ENCODE data around the gene KLF6. TPM values are rescaled to one million over a fixed set of nuclear protein-coding genes. Genes with fewer than 3 reads are reported as not detected.

The KLF6 gene
- total RNA-seq, 1 donor from 2014 or later: 474 TPM

DNA sequence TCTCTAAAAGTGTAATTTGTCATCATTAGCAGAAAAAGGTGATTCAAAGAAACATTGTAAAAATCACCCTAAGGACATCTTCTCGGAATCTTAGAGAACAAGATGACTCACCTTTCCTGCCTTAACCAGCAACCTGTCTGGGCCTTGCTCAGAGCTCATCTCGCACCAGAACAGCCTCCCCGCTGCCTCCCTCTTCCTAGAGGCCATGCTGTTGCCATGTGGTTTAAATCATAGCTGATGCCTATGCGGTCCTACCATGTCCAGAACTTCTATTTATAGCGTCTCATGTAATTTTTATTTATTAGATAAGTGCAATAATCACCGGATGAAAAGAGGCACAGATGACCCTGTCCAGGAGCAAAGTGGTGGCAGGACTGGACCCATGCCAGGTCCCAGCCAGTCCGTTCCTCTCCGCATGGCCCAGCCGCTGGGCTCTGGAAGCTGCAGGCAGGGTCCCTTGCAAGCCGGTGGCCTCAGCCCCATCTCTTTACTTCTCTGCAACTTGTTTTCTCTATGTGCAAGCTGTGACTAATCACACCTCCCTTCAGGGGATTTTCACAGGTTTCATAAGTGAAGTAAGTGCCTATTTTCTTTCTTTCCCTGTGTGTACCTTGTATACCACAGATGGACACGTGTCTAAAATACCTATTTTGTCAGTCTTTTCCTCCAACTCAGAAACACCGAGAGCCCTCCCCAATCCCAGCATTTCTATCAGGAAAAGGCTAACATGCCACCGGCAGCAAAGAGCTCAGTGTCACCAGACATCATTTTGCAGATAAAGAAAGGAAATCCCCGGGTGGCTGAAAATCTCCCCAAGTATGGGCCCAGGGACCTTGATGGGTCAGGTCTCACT is 27.1 kb downstream of the KLF6 start:
- DNase-seq (ENCODE audit: low spot score): no peak

DNA sequence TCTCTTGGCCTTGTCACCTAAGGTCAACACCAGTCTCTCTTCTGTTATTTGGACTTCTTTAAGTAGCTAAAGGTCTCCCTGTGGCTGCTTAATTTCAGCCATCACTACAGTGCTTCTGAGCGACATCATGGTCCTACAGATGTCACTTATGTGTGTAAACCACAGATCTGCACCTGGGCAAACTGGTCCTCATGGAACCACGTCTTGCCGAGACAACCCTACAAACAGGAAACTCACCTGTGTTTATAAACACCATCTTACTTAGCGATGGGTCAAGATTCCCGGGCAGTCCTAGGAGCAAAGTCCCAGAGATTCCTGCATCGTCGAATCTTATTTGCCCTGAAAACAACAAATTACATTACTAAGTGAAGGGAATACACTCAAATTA is 27.8 kb downstream of the KLF6 start:
- DNase-seq (ENCODE audit: low spot score): no peak

DNA sequence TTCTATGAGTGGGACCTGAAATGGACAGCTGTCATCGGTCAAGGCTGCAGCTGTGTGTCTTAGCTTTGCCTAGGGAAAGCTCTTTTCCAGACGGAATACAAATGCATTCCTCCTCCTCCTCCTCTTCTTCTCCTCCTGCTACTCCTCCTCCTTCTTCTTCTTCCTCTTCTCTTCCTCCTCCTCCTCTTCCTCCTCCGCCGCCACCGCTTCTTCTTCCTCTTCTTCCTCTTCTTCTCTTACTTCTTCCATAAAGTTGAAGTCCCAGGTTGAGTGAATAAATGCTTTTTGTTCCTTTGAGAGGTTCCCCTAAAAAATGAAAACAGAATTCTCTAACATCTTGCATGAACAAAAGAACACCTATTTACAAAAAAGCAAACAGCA is 28.7 kb downstream of the KLF6 start:
- DNase-seq (ENCODE audit: low spot score): no peak

DNA sequence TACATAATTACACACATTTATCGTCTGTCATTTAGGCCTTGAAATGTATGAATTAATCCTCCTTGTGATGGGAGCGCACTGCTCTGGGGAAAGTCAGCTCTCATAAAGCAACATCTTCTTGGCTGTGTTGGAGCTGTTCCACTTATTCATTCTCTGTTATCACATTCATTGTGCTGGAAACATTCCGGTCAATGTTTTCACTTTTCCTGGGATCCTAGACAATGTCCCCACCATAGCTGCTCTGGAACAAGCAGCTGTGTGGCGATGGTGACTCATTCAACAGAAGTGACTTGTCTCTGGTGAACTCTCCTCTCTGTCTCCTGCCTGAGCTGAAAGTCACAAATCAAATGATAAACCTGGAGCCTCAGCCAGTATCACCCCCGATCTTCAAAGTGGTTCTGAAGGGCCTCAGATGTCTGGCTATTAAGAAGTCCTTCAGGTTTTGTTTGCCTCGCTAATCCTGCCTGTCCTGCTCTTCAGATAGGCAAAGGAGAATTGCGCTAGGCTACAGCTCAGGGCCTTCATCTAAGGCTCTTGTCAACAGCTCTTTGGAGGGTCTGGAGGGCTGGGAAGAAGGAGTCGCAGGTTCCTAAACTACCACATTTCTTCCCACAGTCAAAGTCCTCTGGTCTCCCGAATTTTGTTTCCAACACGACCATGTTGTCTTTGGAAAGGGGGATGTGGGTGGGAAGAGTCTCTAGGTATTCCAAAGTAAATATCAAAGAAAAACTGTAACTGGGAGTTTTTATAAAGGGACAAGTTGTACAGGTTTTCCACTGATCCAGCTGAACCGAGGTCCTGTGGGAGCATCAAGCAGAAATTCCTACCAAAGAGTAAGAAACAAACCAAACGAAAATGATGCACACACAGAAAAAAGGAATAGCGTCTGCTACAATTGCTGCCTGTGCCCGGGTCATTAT is 29.3 kb downstream of the KLF6 start:
- DNase-seq (ENCODE audit: low spot score): no peak

DNA sequence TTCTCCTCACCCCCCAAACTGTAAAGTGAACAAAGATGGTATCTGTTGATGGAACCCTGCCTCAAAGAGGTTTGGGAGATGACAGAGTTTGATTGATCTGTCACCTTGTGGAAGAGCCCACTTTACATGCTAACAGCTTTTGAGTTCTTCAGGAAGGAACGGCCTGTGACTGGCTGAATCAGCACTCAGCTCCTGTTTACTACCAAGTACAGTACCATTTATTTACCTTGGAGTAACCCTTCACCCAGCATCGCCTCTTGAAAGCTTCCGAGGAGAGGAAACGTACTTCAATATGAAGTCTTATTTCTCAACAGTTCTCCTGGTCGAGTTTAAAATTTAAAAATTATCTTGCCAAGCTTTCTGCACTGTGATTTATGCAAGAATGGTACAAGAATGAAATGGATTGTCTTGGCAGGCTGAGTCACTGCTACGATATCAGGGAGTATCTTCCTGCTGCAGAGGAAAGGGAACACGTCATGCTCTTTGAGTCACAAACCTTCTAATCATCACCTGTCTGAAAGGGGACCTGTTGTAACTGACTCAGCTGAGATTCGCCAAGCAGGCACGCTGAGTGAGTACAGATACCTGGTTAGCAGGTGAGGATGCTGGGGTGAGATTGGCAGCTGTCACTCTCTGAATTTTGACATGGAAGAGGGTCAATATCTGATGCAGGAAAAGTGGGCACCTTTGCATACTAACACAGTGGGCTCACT is 30.1 kb downstream of the KLF6 start:
- DNase-seq (ENCODE audit: low spot score): no peak

DNA sequence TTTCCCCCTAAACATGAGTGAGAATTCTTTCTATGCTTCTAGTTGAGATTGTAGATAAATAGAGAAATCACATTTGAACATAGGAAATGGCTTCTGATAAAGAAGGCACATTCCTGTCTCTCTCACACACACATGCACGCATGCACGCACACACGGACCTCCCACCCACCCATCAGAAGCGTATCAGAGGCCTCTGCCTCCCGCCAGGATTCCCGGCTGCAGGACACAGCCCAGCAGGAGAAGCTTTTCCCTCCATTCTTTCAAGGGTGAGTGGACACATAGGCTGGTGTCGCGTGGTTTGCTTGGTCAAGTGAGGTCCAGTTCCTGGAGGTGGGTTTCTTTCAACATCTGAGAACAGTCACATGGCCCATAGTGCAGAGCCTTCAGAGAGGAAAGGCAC is 34.2 kb downstream of the KLF6 start:
- DNase-seq (ENCODE audit: low spot score): no peak

DNA sequence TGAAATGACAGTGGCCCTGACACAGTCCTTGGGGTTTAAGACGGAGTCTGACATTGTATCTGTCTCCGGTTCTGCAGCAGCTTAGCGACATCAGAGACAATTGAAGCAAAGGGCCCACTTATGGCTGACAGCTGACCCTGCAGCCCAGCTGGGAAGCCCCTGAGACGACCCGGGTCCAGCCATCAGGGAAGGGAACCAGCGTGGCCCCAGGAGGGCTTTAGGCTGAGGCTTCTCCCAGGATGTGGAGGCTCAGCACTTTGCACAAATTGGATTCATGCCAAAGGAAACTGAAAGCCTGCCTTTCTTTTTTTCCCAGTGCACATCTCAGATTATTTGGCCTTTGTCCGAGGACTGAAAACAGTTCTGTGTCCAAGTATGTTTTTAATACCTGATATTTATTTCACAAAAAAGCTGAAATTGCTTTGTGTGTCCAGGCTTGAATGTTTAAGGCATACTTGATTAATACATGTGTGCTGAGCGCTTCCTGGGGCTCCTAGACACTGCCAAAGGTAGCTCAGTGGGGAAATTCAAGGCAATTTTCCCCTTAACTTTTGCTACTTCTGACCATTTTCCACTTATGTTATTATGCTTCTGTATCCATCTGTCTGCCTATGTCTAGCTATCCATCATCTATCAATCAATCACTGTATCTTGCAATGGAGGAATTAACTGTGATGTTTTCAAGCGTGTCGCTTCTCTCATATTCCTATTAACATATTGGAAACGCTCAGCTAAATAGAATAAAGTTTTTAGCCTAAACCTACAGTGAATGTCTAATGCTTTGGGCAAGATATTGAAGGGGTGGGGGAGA is 34.8 kb downstream of the KLF6 start:
- no peak for DNase-seq (ENCODE audit: low spot score)

DNA sequence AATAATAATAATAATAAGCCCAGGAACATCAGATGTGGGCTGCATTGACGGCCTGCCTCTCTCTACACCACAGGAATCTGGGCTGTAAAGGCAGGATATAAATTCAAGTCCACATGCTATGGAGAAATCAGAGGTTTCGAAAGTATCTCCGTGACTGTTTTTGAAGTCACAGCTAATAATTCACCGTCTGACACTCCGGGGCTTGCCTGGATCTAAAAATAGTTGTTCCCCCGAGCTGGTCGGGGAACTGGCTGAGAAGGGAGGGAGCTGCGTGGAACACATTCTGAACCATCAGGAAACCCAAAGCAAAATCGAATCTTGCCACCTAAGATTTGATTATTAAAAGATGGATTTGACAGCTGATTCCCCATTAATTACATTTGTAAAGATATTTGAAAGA is 35.4 kb downstream of the KLF6 start:
- DNase-seq (ENCODE audit: low spot score): no peak

DNA sequence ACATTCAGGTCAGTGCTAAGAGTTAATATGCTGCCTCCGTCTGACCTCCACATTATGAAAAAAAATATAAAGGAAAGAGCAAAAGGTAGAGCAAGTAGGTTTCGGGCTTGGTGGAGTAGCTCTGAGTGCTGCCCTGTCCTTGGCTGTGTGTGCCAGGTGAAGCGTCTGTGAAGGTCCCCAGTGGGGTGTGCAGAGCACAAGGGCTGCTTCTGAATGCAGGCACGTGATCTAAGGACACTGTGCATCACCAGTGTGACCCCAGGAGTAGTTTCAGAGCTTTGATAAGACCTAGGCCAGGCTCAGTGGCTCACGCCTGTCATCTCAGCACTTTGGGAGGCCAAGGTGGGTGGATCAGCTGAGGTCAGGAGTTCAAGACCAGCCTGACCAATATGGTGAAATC is 36.0 kb downstream of the KLF6 start:
- DNase-seq (ENCODE audit: low spot score): no peak

DNA sequence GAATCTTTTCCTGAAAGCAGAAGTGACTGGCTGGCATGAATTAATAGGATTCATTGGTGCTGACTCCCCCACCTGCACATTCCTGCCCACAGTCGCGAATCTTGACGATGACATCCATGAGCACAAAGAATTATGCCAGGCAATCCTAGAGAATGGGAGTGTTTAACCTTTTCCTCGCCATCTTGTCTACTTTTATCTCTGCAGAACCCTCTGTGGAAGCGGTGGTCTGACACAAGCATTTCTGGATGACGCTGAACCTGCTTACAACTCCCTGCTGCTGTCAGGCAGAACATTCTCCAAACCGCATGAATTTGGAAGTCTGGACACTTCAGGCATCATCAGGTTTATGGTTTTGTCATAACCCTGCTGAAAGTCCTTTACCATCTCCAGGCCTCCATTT is 36.5 kb downstream of the KLF6 start:
- no peak for DNase-seq (ENCODE audit: low spot score)

DNA sequence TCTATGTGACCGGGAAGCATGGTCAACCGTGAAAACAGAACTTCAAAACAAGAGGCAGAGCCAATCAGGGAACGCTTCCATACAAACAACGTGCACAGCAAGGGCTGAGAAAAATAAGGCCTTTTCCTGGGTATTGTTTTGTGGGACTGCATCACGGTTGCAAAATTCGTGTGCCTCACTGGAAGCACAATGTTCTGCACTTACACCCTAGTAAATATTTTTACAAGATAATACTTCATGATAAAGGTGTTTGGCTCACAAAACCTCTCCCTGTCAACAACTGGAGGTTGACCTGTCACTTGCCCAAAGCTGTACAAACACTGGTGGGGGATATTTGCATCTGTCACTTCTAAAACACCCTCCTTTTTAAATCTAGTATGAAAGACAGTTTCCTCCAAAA is 37.0 kb downstream of the KLF6 start:
- no peak for DNase-seq (ENCODE audit: low spot score)

DNA sequence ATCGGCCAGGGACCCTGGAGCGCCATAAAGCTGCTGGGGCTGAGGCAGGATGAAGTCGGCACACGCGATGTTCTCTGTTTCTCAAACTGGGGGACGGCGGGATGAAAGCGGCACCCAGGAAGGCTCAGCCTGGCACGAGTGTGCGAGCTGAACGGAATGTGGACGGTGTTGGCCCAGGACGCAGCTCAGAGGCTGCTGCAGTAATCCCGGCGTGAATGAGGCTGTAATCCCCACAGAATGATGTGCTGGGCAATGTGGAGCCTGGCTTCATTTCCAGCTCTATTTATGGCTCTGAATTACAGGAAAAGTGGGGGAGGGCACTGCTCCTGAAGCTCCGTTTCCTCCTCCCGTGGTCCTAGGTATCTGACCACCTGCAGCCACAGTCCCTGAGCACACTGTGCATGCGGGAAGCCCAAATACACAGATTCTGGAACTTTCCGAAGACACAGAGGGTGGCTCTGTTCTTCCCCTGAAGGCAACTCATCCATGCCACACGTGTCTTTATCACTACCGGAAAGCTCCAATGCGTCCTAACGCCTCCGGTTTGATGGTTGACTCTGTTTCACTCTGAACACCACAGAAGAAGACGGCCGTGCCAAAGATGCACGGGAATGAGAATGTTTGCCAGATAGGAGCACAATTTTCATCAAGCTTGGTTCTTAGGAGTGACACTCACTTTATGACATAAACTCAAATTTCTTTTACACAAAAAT is 37.6 kb downstream of the KLF6 start:
- no peak for DNase-seq (ENCODE audit: low spot score)

DNA sequence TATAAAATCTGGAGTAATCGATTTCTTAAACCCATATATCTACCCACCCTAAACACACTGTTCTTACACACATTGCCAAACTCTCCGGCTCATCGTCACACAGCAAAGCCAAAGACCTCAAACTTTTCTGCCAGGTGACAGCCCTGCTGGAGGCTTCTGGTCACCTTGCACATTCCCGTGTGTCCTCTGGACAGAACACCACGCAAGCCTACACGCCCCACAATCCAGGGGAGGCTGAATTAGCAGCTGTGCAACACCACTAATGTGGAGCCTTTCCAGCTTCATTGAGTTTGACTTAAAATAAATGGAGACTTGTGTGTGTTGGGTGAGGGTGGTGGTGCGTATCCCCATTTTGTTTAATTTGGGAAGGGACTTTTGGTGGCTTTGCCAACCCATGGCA is 38.4 kb downstream of the KLF6 start:
- DNase-seq (ENCODE audit: low spot score): no peak

DNA sequence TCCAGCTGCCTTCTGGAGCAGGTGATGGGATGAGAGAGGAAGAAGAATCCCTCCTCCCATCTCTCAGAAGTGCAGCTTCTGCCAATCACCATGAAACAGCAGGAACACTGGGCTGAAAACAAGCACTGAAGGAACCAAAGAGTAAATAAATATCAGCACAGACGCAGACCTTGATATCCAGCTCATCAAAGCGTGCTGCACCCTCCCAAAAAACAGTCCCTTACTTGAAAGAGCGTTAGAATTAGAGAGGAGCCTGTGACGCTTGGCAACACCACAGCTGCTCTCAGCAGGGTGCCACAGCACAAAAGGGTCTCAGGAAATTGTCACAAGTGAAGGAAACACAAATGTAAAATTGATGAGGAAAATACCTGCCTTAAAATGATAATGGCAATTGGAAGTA is 39.5 kb downstream of the KLF6 start:
- DNase-seq (ENCODE audit: low spot score): no peak

DNA sequence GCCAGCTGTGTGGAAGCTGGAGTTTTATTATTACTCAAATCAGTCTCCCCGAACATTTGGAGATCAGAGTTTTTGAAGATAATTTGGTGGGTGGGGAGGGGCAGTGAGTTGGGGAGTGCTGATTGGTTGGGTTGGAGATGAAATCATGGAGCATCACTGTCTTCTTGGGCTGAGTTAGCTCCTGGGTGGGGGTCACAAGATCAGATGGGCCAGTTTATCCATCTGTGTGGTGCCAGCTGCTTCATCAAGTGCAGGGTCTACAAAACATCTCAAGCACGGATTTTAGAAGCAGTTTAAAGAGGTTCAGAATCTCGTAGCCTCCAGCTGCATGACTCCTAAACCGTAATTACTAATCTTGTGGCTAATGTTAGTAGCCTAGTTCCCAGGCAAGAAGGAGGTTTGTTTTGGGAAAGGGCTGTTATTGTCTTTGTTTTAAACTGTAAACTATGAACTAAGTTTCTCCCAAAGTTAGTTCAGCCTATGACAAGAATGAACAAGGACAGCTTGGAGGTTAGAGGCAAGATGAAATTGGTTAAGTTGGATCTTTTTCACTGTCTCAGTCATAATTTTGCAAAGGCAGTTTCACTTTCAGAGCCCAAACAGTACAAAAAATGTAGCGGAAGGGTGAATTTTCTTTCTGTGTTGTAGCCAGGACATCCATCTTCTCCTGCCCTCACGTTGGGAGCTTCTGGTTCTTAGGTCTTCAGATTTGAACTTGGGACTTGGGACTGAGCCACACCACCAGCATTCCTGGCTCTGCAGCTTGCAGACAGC is 43.1 kb downstream of the KLF6 start:
- no peak for DNase-seq (ENCODE audit: low spot score)

DNA sequence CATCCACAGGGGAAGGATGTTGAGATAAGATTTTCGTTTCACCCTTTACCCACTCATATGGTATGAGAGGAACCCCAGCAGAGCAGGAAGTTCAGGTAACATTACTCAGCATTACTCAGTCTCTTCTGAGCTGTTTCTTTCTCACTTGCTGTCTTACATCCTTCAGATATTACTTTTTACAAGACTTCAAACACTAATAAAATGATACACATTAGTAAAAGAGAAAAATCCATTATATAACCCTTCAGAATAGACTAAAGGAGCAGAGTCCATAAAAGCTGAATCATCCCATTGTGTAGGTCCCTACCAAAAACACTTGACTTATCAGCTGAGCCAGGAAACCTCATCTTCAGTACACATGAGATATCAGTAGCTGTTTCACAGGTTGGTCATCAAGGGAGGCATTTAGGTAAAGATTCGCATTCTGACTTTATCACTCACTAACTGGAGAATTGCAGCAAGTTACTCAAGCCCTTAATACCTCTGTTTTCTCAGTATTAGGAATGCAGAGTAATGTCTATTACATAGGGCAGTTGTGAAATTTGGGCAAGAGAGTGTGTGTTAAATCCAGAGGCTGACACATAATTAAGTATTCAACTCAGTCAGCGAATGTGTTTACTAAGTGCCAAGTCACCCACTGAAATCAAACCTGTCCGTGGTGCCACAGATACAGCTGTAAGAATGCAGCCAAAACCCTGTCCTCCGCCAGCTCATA is 44.7 kb downstream of the KLF6 start:
- DNase-seq (ENCODE audit: low spot score): no peak

DNA sequence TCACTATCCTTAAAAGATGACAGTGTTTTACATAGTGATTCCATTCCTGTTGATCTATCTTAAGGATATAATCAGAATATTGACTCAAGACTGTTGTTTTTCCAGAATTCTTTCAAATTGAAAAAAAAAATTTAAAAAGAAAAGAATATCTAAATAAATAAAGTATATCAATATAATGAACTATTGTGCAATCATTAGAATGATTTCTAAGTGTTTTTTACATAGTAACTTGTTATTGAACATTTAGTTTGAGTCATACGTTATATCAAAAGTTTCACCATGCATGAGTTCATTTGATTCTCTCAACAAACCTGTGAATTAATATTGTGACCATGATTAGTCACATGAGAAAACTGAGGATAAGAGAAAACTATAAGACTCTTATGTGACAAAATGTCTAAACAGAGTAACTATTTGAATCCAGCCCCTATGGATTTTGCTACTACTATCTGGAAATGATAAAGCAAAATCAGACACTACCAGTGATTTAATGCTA is 46.1 kb downstream of the KLF6 start:
- no peak for DNase-seq (ENCODE audit: low spot score)

DNA sequence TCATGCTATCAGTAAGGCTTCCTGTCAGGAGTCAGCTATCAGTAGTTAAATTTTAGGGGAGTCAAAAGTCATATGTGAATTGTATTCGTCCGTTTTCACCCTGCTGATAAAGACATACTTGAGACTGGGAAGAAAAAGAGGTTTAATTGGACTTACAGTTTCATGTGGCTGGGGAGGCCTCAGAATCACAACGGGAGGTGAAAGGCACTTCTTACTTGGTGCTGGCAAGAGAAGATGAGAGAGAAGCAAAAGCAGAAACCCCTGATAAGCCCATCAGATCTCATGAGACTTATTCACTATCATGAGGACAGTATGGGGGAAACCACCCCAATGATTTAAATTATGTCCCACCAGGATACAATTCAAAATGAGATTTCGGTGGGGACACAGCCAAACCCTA is 47.1 kb downstream of the KLF6 start:
- DNase-seq (ENCODE audit: low spot score): no peak

DNA sequence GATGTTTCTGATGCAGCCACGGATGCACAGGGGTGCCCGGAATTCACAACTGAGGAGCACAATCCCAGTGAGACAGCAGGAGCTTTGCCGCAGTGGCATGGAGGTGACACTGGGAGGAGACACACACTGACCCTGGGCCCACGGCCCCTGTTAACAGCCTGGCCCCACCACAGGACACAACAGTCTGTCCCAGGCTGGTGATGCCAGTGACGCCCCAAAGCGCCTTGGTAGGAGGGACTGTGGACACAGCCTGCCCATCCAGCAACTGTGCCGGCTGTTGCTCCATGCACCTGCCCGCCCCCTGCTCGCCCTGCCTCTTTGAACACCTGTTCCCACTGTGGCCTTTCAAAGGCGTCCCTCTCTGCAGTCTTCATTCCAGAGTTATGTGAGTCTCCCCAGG is 49.8 kb downstream of the KLF6 start:
- DNase-seq (ENCODE audit: low spot score): no peak
